Activated naive CD4-positive, alpha-beta T cell treated with anti-CD3 and anti-CD28 coated beads, Interleukin-2, amount 50 U/mL, for 72 hours (primary cell): ENCODE results near the gene ACTN1. TPM values are rescaled to one million over a fixed set of nuclear protein-coding genes. Genes with fewer than 3 reads are reported as not detected.
A peak's percentile ranks its signal among the peaks of the same experiment; 100 is the strongest.
"Not testable (repeated sequence)": the region's sequence is repeated elsewhere in the genome, so short reads cannot be mapped to it uniquely, and the experiment has no call there.

Experiments
- ATAC-seq, 2 donors: fragments of 150-1000 bp; cut with Tn5 transposase; 2 replicates each; pipeline ENCODE4 v1.10.0; 2021; ENCODE audit warnings: mild to moderate bottlenecking in 2 of 2, moderate library complexity in 2 of 2
- DNase-seq, 2 donors: peaks; one replicate each; pipeline ENCODE4 v3.0.0; 2021 to 2022; ENCODE audit warnings: low spot score in 2 of 2
- H3K27ac Mint-ChIP-seq, 2 donors: one replicate each; pipeline ENCODE4 v1.8.0; 2022; ENCODE audit warnings: mild to moderate bottlenecking in 2 of 2, mixed read lengths in 2 of 2
- H3K36me3 Mint-ChIP-seq, 2 donors: one replicate each; pipeline ENCODE4 v1.8.0; 2022; ENCODE audit warnings: mixed read lengths in 2 of 2
- H3K9me3 Mint-ChIP-seq, 2 donors: one replicate each; pipeline ENCODE4 v1.8.0; 2022; ENCODE audit warnings: mixed read lengths in 2 of 2
- total RNA-seq, 2 donors: library from RNA; stranded (reverse); gene quantifications; one replicate each; pipeline ENCODE4 v1.2.3, GENCODE V29; 2022

Gene ACTN1
- 100 to 1,000 TPM; 106 to 120 TPM for total RNA-seq

GRCh38 chr14:68979021-68979721, at the start of gene ACTN1:
TSS of gene ACTN1 (minus strand) at chr14:68979302. CDS start at chr14:68979056, 246 bp downstream.
- ATAC-seq: peak; percentile 73 to 81
- H3K36me3 Mint-ChIP-seq: peaks cover 19 to 32% of the 10 kb centered on the region in 2 donors
- peak; percentile 73 to 91 for DNase-seq
- peaks cover 4 to 5% of the 10 kb centered on the region in 2 donors for H3K9me3 Mint-ChIP-seq
- H3K27ac Mint-ChIP-seq: peak within 1 kb of the TSS; percentile 83 to 87

DNA sequence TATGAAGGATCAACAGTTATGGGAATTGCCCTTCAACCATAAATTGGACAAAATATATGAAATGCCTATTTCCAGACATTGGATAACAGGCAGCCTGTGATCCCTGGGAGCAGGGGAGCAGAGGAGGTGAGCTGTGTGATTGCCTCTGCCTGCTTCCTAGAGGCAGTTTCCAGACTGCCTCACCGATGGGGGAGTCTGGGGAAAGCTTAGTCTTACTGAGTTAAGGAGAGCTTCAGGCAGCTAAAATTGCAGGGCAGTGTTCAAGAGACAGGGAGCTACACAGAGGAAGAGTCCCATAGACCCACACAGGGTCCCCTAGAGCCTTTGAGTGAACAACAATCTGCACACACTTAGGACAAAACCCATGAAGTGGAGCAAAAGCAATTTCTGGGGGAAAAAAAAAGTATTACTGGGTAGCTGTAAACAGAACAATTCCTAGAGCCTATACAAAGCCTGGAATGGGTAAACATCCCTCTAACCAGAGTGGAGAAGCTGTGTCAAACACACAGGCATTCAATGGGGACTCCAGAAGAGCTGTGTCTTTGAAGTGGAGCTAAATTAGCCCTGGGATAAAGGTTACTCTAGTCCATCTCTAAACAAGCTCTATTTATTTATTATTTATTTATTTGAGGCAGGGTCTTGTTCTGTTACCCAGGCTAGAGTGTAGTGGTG, 48.3 kb upstream of the ACTN1 start:
- no peak overlapping the region for H3K27ac Mint-ChIP-seq
- no peaks in the 10 kb centered on the region for H3K36me3 Mint-ChIP-seq
- no peaks in the 10 kb centered on the region for H3K9me3 Mint-ChIP-seq
- DNase-seq (no peak), ATAC-seq (no peak)

DNA sequence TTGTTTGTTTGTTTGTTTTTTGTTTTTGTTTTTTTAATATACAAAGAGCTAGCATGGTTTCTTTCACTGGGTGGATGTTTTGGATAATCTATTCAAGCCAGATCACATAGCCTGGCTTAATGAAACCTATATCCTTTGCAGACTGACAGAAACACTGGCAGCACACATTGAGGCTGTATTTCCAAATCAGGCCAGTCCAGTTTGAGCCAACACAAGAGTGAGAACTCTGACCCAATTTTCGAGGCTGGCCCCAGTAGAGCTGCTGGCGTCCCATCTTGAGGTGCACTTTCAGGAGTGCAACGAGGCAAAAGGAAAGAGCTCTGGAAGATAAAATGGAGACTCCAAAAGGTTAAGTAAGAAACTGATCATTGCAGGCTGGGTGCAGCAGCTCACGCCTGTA, 43.9 kb upstream of the ACTN1 start:
- DNase-seq (no peak), ATAC-seq (no peak)
- H3K36me3 Mint-ChIP-seq: no peaks in the 10 kb centered on the region
- no peak overlapping the region for H3K27ac Mint-ChIP-seq
- no peaks in the 10 kb centered on the region for H3K9me3 Mint-ChIP-seq

GRCh38 chr14:69022093-69022492, 43.0 kb upstream of the ACTN1 start:
- DNase-seq, ATAC-seq, H3K27ac Mint-ChIP-seq, H3K36me3 Mint-ChIP-seq, H3K9me3 Mint-ChIP-seq: not testable (repeated sequence)

GRCh38 chr14:69017706-69018105, 38.6 kb upstream of the ACTN1 start:
- H3K27ac Mint-ChIP-seq: no peak overlapping the region
- H3K9me3 Mint-ChIP-seq: no peaks in the 10 kb centered on the region
- ATAC-seq: no peak
- no peaks in the 10 kb centered on the region for H3K36me3 Mint-ChIP-seq
- DNase-seq: no peak

GRCh38 chr14:69014829-69015259, 35.7 kb upstream of the ACTN1 start:
- ATAC-seq (no peak), DNase-seq (no peak)

DNA sequence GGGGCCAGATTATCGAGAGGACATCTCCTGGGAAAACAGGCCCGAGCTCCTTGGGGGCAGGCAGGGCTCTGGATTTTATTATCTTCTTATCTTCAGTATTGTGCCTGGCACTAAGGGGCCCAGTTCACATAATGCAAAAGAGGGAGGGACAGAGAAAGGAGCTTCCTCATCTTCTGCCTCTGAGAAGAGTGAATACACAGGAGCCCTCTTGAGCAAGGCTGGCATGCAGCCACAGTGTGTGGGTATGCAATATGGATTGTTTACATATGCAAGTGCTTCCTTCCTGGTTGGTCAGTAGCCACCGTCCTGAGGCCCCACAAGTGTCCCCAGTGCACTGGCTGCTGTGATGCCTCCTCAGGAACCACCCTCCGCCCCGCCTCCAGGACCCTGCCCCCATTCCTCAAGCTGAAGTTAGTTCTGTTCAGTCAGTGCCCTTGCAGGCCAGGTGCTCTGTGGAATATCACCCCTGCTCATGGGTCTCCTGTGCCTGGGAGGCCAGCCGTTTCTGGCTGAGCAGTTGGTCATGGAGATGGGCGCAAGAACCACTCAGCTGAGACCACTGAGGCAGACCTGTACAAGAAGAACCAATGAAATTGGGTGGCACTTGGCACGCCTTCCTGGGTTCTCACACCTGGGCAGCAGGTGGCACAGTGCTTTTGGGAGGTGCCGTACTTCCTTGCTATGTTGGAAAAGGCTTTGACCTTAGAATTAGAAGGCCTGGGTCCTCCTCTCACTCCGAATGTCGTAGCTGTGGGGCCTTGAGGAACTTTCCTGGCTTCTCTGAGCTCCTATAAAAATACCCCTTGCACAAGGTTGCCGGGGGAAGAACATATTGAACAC, 35.1 kb upstream of the ACTN1 start:
- no peaks in the 10 kb centered on the region for H3K36me3 Mint-ChIP-seq
- H3K27ac Mint-ChIP-seq: peak overlapping the region in 1 of 2 donors; percentile 66
- H3K9me3 Mint-ChIP-seq: no peaks in the 10 kb centered on the region
- DNase-seq (no peak), ATAC-seq (no peak)

More at GRCh38 chr14:69014829-69015259, 35.7 kb upstream of the ACTN1 start:
- Mint-ChIP-seq H3K9me3 (no peaks in the 10 kb centered on the region), H3K27ac (peak overlapping the region in 1 of 2 donors; percentile 66), H3K36me3 (no peaks in the 10 kb centered on the region)

DNA sequence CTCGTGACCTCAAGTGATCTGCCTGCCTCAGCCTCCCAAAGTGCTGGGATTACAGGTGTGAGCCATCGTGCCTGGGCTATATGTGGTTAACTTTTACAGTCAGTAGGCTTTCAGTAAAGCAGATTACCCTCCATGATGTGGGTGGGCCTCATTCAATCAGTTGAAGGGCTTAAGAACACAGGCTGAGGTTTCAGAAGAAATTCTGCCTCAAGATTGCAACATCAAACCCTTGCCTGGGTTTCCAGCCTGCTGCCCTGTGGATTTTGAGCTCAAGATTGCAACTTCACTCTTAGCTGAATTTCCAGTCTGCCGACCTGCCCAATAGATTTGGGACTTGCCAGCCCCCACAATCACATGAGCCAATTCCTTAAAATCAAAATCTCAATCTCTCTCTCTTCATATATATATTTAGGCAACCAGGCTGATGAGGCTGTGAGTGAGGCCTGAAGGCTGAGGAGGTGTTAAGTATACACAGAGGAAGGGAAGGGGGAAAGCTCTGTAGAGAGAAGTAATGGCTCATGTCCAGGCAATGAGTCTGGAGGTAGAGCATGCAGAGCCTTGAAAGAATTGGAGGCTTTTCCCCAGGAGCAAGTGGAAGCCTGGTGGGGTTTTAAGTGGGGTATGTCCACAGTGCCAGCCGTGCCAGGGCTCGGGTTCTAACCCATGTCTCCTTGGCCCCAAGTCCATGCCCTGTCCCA, 33.3 kb upstream of the ACTN1 start:
- ATAC-seq (no peak), DNase-seq (no peak)
- Mint-ChIP-seq H3K27ac (no peak overlapping the region), H3K9me3 (no peaks in the 10 kb centered on the region), H3K36me3 (no peaks in the 10 kb centered on the region)

GRCh38 chr14:69010648-69011047, 31.5 kb upstream of the ACTN1 start:
- no peak overlapping the region for H3K27ac Mint-ChIP-seq
- no peaks in the 10 kb centered on the region for H3K36me3 Mint-ChIP-seq
- peak; percentile 52 to 59 for ATAC-seq
- H3K9me3 Mint-ChIP-seq: no peaks in the 10 kb centered on the region
- DNase-seq: no peak

- Mint-ChIP-seq H3K27ac (no peak overlapping the region), H3K9me3 (no peaks in the 10 kb centered on the region), H3K36me3 (no peaks in the 10 kb centered on the region)
- ATAC-seq: no peak
- no peak for DNase-seq
Observed at GRCh38 chr14:69008421-69008884, 29.4 kb upstream of the ACTN1 start.

GRCh38 chr14:69006346-69006745, 27.2 kb upstream of the ACTN1 start:
- Mint-ChIP-seq H3K27ac (no peak overlapping the region), H3K9me3 (no peaks in the 10 kb centered on the region), H3K36me3 (no peaks in the 10 kb centered on the region)
- DNase-seq: no peak
- ATAC-seq: no peak

DNA sequence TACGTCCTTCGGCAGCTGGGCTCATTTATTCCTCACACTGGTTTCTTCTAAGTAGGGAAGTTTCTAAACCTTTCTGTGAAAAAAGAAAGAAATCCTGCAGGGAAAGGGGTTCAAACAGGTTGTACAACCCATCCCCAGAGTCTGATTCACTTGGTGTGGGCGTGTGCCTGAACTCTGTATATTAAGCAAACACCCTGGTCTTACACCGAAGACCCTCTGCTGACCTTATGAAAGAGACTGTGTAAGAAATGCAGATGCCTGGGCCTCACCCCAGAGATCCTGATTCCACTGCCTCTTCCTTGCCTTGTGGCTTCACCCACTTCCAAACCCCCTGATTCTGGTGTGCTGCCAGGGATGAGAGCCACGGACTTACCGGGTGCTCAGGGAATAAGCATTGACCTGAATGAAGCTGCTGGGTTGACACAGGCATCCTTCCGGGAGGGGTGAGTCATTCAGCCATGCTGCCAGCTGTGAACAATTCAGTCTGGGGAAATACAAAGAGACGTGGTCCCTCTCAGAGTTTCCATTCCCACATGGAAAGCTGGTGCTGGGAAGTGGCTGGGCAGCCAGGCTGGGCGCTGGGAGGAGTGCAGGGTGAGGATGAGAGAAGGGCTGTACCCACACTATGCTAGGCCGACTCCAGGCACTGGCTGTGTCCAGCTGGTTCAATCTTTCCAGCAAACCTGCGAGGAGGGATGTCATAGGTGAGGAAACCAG, 26.5 kb upstream of the ACTN1 start:
- peak in 1 of 2 donors; percentile 28 for ATAC-seq
- Mint-ChIP-seq H3K27ac (peak overlapping the region; percentile 9 to 18), H3K36me3 (no peaks in the 10 kb centered on the region), H3K9me3 (no peaks in the 10 kb centered on the region)
- no peak for DNase-seq

GRCh38 chr14:69004731-69005431, 25.8 kb upstream of the ACTN1 start:
- Mint-ChIP-seq H3K27ac (no peak overlapping the region), H3K9me3 (no peaks in the 10 kb centered on the region), H3K36me3 (no peaks in the 10 kb centered on the region)
- ATAC-seq: no peak
- DNase-seq: no peak

DNA sequence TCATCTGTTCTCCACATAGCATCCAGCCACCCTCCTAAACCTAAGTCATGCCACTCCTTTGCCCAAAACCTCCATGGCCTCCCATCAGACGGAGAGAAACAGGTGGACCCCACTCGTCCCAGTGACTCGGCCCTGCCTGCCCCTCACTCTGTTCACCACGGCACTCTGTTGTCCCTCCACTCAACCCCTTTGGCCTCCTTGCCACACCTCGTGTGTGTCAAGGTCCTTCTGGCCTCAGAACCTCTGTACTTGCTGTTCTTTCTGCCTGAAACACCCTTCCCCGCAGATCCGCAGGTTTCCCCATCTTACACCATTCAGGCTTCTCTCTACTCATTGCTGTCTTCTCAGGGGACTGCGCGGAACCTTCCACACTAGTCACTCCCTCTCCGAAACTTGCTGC, 24.5 kb upstream of the ACTN1 start:
- Mint-ChIP-seq H3K27ac (peak overlapping the region in 1 of 2 donors; percentile 33), H3K9me3 (no peaks in the 10 kb centered on the region), H3K36me3 (no peaks in the 10 kb centered on the region)
- ATAC-seq (no peak), DNase-seq (no peak)

- ATAC-seq (peak in 1 of 2 donors; percentile 64), DNase-seq (no peak)
- no peak overlapping the region for H3K27ac Mint-ChIP-seq
- no peaks in the 10 kb centered on the region for H3K9me3 Mint-ChIP-seq
- H3K36me3 Mint-ChIP-seq: no peaks in the 10 kb centered on the region
Observed at GRCh38 chr14:69002069-69002468, 23.0 kb upstream of the ACTN1 start.
